ENCODE data around the gene PPP1R9A.

The PPP1R9A gene

GRCh38 chr7:95312561-95312960, 405.2 kb downstream of the PPP1R9A start:
- no peak for DNase-seq (ENCODE audit: extremely low read depth, low read depth)
- no peak for TF ChIP-seq CTCF (IDR thresholded peaks at IDR 0.05; ENCODE audit: low read depth, low read length)

GRCh38 chr7:95316588-95316987, 409.2 kb downstream of the PPP1R9A start:
- DNase-seq (ENCODE audit: extremely low read depth, low read depth) = no peak
- TF ChIP-seq CTCF (IDR thresholded peaks at IDR 0.05; ENCODE audit: low read depth, low read length) = no peak

GRCh38 chr7:95317546-95317945, 410.2 kb downstream of the PPP1R9A start:
- TF ChIP-seq CTCF (IDR thresholded peaks at IDR 0.05; ENCODE audit: low read depth, low read length) = no peak
- DNase-seq (ENCODE audit: extremely low read depth, low read depth) = no peak

- no peak for DNase-seq (ENCODE audit: extremely low read depth, low read depth)
- TF ChIP-seq CTCF (IDR thresholded peaks at IDR 0.05; ENCODE audit: low read depth, low read length) = no peak
Measured at GRCh38 chr7:95317966-95318365, 410.6 kb downstream of the PPP1R9A start.

GRCh38 chr7:95318501-95319100, 411.2 kb downstream of the PPP1R9A start:
- no peak for DNase-seq (ENCODE audit: extremely low read depth, low read depth)
- no peak for TF ChIP-seq CTCF (IDR thresholded peaks at IDR 0.05; ENCODE audit: low read depth, low read length)

GRCh38 chr7:95319570-95319969, 412.2 kb downstream of the PPP1R9A start:
- no peak for TF ChIP-seq CTCF (IDR thresholded peaks at IDR 0.05; ENCODE audit: low read depth, low read length)
- no peak for DNase-seq (ENCODE audit: extremely low read depth, low read depth)

- DNase-seq (ENCODE audit: extremely low read depth, low read depth) = no peak
- no peak for TF ChIP-seq CTCF (IDR thresholded peaks at IDR 0.05; ENCODE audit: low read depth, low read length)
Measured at GRCh38 chr7:95320651-95321050, 413.3 kb downstream of the PPP1R9A start.

Data from AG09319 (cell line).